GM19023 (cell line): ENCODE results near the gene KDSR.

Experiments used
- ATAC-seq: cut with Tn5 transposase; IDR thresholded peaks from one replicate; pipeline ENCODE4 v1.9.1; 2021; ENCODE audit warnings: mild to moderate bottlenecking, moderate library complexity; ENCODE audit not compliant: unreplicated experiment

The KDSR gene, protein sequence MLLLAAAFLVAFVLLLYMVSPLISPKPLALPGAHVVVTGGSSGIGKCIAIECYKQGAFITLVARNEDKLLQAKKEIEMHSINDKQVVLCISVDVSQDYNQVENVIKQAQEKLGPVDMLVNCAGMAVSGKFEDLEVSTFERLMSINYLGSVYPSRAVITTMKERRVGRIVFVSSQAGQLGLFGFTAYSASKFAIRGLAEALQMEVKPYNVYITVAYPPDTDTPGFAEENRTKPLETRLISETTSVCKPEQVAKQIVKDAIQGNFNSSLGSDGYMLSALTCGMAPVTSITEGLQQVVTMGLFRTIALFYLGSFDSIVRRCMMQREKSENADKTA

DNA sequence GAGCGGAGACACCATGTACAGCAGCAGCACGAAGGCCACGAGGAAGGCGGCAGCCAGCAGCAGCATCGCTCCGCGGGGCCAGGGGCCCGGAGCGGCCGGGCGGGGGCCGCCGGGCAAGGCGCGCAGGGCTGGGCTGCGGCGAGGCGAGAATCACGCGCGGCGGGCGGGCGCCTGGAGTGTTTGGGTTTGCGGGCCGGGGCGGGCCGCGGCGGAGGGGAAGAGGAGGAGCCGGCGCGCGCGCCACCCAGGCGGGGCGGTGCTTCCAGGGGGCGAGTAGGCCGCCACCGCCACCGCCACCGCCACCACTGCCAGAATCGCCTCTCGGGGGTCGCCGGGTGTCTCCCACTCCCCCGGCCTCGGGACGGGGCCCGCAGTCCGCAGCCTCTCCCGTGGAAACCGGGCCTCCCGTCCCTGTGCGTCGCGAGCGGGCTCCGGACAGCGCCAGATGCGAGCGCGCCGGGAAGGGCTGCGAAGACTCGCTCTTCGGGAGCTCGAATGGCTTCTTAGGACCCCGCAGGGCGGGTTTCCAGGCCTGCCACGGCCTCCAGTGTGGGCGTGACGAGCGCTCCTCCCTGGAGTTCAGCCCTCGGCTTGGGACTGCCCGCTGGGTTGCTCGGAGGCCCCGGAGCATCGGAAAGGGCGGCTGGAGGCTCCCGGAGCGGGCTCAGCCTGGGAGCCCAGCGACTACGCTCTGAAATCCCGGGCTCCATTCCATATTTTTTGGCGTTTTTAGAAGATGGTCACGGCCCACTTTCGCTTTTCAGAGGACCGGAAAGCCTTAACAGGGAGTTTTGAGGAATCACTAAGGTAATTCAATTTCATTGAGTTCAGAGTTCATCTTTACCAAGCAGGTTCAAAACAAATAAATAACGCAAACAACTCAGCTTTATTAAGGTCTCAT lies at the start of gene KDSR:
TSS of gene KDSR (minus strand) at position 154 of the 901 bp plus-strand sequence. CDS start at position 66, 88 bp downstream.
- ATAC-seq, result peak; percentile 89

DNA sequence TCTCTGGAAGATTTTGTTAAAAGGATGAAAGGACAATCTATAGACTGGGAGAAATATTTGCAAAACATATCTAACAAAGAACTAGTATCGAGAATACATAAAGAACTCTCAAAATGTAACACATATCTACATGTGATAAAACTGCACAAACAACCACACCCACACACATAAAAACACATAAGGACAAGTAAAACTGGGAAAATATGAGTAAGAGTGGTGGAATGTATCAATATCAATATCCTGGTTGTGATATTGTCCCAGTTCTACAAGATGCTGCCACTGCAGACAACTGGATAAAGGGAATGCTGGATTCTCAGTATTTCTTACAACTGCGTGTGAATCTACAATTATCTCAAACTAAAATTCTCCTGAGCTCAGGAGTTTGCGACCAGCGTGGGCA lies 45.9 kb upstream of the KDSR start:
- ATAC-seq, result no peak

DNA sequence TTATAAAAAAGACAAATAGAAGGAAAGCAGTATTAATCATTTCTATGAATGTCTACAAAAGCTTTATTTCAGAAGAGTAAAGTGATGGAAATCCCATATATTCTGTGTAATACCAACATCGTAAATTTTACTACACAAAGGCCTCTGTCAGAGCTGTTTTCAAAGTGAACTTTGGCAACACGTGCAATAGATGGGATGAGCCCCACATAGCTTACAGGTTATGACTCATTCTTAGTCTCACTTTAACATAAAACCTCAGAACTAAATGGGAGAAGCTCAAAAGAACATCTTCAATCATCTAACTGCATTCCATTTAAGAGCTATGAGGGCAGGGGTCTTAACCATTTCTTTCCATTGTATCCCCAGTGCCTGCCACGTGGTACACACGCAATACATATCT lies 43.8 kb upstream of the KDSR start:
- ATAC-seq, result no peak

DNA sequence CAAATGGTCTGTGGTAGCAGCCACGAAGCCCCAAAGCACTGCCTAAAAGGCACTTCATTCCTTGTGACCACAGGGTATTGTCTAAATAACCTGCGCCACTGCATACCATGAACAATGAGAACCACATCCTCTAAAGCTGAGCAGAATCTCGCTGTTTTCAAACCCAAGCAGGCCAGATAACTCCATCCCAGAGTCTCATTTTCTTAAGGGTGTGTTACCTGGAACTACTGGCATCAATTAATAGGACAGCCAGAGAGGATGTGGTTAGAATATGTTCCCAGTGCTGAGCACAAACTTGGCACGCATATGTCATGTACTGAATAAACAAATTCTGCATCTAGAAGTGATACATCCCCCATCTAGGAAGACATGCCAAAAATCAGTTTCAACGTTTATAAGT lies 42.3 kb upstream of the KDSR start:
- ATAC-seq, result no peak

DNA sequence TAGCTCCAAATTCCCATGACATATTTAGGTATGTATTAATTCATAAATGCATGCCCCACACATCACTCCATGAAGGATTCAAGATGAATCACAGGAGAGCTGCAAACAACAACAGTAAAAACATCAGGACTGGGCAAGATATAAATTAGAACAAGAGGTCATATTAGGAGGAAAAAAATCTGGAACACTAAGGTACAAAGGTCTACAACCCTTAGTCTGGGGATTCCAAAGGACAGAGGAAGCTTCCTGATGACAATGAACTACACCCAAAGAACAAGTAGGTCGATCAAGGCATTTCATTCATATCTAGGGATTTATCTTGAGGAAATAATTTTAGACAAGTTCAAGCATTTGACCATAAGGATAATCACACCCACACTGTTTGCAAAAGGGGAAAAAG lies 40.7 kb upstream of the KDSR start:
- ATAC-seq, result no peak

DNA sequence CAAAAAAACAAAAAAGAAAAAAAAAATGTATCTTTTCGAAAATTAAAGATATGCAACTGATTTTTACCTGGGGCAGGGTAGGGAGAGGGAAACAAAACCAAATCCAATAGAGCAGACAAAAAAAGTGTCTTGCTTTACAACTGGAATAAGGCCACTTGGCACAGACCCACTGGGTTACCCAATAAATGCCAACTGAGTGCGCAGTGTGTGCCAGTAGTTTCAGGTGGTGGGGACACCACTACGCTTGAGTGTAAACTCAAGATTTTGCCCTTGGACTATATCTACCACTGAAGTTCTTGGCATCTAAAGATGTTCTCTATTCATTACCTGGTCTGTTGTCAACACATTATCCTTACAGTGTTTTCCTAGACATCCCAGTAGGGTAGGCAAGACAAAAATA lies 39.0 kb upstream of the KDSR start:
- ATAC-seq, result no peak

DNA sequence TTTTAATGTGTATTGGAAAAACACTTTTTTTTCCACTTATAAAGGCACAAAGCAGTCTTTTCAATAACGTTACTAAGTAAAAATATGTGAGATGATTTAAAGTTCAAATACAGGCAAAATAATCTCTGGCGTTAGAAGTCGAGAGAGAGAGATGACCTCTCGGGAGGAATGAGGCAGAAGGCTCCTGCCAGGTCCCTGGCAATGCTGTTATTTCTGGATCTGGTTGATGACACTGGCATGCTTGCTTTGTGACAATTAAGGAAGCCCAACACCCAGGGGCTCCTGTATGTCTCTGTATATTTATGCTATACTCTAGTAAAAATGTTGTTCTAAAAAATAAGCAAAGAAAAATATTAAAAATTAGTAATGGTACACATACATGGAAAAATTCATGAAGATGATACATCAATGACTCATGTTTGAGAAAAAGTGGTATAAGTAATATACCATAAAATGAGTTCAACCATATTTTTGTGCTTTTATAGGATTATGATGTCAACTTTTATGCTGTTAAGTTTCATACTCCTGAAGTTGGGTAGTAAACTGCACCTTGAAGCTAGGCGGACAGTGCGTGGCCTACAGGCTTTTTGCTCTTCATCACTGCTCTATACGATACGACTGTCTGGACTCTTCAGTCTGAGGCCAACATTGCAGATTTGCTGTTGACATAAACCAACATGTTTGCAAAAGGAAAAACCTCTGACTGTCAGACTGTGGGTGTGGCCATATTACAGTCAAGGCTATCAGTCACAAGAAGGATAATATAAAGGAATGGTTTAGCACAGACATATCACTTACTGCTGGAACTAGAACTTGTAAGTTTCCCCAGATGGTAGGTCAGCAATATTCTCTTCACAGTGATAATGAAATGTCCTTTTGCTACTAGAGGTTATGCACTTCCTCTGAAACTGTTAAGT lies 35.5 kb upstream of the KDSR start:
- no peak for ATAC-seq

DNA sequence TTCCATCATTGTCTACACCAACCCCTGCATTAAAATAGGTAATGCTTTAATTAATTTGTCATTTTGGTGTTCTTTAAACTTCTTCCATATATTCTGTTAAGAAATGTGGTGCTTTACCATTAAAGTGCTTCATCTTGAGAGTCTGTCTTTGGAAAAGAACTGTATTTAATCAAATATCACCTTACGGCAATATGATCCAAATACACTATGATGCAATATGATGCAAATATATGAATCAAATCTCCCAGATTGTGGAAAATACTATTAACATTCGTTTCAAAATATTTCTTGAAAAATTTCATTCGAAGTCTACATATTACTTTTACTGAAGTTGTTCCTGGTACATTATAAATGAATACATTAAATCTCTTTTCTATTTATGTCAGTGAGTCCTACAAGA lies 32.3 kb upstream of the KDSR start:
- ATAC-seq, result no peak

DNA sequence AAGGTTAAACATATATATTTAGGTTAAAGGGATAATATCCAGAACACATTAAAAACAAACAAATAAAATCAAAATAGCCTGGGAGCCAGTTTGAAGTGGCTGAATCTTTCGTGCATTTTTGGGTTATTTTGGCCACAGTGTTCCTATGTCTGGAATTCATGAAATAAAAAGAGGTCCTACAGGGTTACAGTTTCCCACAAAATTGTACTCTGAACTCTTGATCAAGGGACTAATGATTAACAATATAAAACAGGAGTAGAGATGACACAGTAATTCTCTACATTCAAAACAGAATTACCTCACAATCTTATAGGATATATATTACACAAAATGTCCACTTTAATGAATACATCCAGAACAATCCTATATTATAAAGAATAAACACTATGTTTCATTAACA lies 30.3 kb upstream of the KDSR start:
- ATAC-seq, result no peak

DNA sequence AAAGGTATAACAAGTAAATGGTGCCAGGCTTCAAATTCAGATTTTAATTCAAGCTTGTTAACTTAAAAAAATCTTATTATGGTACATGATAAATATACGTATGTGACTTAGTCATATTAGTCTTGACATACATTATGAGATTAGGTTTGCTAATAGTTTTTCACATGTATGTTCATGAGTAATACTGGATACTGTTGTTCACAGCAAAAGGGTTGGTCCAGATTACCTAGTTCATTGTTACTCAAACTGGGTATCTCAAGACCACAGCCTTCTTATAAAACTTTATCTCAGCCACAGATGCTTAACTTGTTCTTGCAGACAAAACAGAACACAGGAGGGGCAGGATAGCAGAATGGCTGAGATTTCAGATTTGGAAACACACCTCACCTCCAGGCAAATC lies 28.5 kb upstream of the KDSR start:
- no peak for ATAC-seq

DNA sequence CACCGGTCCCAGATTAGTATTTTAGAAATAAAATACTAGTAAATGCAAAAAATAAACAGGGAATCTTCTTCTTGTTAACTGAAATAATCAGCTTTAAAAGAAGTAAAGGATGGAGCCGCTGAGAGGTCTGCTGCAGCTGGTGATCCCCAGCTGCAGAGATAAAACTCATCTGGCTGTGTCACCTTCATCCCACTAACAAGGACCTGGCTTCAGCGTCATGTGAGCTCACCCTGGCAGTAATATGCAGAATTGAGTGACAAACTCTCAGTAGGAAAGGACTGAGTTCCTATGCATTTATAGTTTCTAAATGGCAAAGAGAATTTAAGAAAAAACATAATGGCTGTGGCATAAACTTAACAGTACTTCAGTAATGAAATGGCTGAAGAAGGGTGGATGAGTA lies 27.9 kb upstream of the KDSR start:
- ATAC-seq, result no peak

DNA sequence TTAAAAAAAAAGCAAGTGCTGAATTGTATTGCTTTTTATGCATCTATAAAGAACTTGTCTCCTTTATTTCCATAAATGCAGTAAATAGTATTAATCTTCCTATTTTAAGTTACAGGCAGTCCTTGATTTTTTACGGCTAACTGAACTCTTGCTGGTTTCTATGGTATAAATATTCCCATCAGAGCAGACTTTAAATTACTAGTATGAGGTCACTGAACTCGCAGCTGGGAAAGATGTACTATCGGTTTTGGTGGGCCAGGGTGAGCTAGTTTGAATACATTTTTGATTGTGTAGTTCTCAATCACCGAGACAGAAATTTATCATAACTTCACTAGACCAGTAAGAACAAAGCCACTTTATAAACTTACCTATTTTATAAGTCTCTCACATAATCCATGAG lies 20.9 kb upstream of the KDSR start:
- ATAC-seq, result no peak

DNA sequence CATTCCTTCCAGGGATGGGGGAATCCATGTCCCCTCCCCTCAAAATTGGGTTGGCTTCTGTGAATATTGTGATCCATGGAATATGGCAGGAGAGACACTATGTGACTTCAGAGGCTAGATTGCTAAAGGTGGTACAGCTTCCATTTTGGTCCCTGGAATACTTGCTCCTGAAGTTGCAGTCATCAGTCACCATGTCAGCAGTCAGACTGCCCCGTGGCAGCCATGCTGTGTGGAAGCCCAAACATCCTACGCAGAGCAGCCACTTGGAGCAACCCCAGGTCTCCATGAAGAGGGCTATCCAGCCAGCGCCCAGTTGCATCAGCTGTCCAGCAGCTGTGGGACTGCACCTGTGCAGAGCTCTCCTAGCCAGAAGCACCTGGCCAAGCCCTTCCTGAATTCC lies 15.8 kb upstream of the KDSR start:
- no peak for ATAC-seq

DNA sequence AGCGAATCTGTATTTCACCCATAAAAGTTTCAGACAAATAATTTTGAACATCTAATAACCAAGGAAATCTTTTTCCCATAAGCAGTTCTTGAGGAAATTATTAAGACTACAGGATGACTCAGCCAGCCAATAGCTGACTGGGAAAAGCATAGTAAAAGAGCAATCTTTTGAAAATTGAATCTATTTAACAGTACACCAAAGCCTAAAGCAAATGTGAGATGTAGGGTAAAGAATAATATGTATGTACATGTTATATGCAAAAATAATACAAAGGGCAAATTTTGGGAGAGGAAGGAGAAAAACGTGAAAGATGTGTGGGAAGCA lies 12.6 kb upstream of the KDSR start:
- no peak for ATAC-seq

DNA sequence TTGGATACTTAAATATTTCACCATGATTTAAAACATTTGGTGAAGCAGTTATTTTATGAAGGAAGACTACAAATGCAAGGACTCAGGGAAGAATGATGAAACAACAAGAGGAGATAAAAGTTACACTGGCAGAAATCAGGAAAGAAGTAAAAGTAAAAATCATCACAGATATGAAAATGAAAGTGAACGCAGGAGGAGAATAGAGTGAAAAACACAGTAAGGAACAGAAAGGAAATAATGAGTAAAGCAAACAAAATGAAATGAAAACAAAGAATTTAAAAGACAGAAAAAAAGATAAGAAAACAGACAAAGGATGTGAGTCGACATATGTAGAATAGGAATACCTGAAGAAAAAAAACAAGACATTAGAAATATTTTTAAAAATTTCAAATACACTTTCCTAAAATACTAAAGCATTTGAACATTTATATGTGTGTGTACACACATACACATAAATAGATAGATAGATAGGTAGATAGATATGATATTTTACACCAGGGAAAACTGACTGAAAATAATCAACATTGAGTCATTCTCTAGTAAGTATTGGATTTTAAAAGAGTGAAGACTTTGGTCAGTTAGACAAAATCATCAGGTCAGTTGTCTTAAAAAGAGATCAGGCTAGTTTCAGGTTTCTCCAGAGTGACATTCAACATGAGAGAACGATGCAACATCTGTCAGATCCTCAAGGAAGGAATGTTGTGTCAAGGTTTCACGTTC lies 12.1 kb upstream of the KDSR start:
- ATAC-seq, result no peak

DNA sequence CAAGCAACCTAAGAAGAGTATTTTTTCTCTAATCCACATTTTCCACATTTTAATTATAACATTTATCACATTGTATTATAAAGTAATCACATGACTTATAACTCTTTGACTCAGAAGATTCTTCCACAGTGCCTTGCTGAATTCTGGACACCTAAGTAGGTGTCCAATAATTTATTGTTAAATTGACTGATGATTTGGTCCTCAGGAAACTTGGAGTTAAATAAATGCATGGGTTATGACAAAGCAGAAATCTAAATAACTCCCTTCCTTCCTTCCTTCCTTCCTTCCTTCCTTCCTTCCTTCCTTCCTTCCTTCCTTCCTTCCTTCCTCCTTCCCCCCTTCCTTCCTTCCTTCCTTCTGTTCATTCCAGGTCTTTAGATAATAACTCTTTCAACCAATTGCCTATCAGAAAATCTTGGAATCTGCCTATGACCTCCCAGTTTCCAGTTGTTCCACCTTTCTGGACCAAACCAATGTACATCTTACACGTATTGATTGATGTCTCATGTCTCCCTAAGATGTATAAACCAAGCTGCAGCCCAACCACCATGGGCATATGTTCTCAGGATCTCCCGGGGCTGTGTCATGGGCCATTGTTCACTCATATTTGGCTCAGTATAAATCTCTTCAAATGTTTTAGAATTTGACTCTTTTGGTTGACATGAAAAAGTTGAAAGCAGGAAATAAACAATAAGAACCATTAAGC lies 10.4 kb upstream of the KDSR start:
- no peak for ATAC-seq

DNA sequence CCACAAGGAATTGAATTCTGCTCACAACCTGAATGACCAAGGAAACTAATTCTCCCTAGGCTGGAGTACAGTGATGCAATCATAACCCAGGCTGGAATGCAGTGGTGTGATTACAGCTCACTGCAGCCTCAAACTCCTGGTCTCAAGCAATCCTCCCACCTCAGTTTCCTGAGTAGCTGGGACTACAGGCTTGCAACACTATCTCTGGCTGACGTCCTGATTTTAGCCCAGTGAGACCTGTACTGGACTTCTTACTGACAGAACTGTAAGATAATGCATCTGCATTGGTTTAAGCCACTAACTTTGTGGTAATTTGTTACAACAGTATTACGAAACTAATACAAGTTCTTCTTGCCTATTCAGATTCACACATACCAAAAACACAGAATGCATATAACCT lies 9.5 kb upstream of the KDSR start:
- ATAC-seq, result no peak

DNA sequence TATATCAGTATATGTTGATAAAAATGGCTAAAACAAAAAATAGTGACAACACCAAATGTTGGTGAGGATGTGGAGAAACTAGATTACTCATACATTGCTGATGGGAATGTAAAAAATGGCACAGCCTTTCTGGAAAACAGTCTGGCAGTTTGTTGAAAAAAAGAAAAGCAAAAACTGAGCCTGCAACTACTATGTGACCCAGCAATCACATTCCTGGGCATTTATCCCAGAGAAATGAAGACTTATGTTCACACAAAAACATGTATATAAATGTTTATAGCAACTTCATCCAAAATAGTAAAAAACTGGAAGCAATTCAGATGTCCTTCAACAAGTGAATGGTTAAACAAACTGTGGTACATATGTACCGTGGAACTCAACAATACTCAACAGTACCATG lies 7.5 kb upstream of the KDSR start:
- no peak for ATAC-seq

DNA sequence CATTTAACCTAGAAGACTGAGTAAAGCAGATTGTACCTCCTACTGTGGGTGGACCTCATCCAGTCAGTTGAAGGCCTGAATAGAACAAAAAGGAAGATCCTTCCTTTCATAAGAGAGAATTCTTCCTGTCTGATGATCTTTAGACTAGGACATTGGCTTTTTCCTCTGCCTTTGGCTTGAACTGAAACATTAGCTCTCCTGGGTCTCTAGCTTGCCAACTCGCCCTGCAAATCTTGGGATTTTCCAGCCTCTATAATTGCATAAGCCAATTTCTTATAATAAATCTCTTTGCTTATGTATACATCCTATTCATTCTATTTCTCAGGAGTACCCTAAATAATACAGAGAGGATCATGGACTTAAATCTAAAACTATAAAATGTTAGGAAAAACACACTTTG lies 6.2 kb upstream of the KDSR start:
- ATAC-seq, result no peak

DNA sequence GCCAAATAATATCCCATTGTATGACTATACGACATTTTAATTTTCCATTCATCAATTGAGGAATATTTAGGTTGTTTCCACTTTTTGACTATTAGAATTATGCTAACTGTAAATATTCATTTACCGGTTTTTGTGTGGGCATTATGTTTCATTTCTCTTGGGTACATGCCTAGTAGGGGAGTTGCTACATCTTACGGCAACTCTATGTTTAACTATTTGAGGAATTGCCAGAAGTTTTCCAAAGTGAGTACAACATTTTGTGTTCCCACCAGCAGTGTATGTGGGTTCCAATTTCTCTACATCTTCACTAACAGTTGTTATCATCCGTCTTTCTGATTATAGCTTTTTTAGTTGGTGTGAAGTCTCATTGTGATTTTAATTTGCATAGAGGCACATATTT lies 1.6 kb upstream of the KDSR start:
- no peak for ATAC-seq
